GM18505 (cell line): ENCODE data around the gene PDGFB.

Experiments
- ATAC-seq: cut with Tn5 transposase; IDR thresholded peaks from one replicate; pipeline ENCODE4 v1.9.1; 2021; ENCODE audit not compliant: unreplicated experiment
- POLR2A ChIP-seq: IDR thresholded peaks from 4 replicates; pipeline ENCODE4 v1.6.1; 2011; ENCODE audit warnings: borderline replicate concordance; ENCODE audit not compliant: insufficient read depth, insufficient read length; ENCODE audit errors: extremely low read depth

The PDGFB gene

GRCh38 chr22:39244496-39245129, at the start of gene PDGFB:
PDGFB (minus strand) TSS chr22:39244982; CDS start chr22:39243963, 1,019 bp downstream.
- no peak for ATAC-seq

DNA sequence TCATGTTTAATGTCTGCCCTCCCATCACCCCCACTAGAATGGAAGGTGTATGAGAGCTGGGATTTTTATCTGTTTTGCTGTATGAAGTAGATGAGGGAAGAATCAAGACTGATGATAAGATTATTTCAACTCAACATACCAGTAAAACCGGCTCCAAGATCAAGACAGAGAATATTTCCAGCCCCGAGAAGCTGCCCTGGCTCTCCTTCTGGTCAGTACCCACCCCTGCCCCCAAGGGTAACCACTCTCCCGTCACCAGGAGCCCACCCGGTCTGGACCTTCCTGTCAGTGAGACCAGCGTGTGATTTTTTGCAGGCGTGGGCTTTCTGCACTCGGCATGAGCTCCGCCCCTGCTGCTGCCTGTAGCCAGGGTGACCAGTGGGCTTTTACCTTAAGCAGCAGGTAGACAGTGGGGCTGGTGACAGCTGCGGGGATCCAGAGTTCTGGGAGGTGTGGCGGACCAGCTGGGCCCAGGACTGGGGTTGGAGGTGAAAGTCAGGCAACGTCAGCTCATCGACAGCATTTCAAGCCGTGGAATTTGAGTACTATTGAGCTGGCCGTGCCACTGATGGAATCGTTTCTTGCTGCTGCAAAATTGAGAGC, 49.1 kb upstream of the PDGFB start:
- ATAC-seq: no peak
- no peak for TF ChIP-seq POLR2A

More at GRCh38 chr22:39244496-39245129, at the start of gene PDGFB:
- TF ChIP-seq POLR2A: no peak

DNA sequence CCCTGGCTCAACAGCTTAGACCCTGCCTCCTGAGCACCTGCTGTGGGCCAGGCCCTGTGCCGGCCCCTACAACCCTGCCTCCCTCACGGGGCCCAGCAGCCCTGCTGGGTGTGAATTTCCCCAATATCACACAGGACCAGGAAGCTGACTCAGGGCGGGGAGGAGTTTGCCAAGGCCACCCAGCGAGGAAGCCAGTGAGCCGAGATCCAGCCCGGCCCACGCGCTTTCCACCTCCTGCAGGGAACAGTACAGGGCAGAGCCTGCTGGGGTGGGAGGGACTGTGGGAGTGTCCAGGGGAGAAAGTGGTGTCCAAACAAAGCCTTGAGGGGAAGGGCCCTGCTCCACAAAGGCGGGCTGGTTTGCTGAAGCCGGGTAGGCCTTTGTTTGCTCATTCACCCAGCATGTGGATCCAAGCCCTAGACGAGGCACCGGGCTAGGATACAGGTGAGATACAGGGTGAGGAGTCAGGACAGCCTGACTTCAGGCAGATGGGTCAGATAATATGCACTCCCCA, 47.8 kb upstream of the PDGFB start:
- TF ChIP-seq POLR2A: no peak
- ATAC-seq: no peak

GRCh38 chr22:39292031-39292462, 47.3 kb upstream of the PDGFB start:
- TF ChIP-seq POLR2A: no peak

GRCh38 chr22:39291523-39291922, 46.7 kb upstream of the PDGFB start:
- TF ChIP-seq POLR2A: no peak
- ATAC-seq: no peak

More at GRCh38 chr22:39292031-39292462, 47.3 kb upstream of the PDGFB start:
- ATAC-seq: no peak

- no peak for TF ChIP-seq POLR2A
- no peak for ATAC-seq
Measured at GRCh38 chr22:39290724-39291161, 46.0 kb upstream of the PDGFB start.

GRCh38 chr22:39289975-39290720, 45.4 kb upstream of the PDGFB start:
- TF ChIP-seq POLR2A: no peak

GRCh38 chr22:39289533-39289932, 44.8 kb upstream of the PDGFB start:
- no peak for ATAC-seq
- no peak for TF ChIP-seq POLR2A

More at GRCh38 chr22:39289975-39290720, 45.4 kb upstream of the PDGFB start:
- ATAC-seq: no peak

- no peak for ATAC-seq
- TF ChIP-seq POLR2A: no peak
Measured at GRCh38 chr22:39288135-39288898, 43.5 kb upstream of the PDGFB start.

GRCh38 chr22:39287076-39287725, 42.4 kb upstream of the PDGFB start:
- TF ChIP-seq POLR2A: no peak
- ATAC-seq: no peak

- TF ChIP-seq POLR2A: no peak
- ATAC-seq: no peak
Measured at GRCh38 chr22:39284983-39285382, 40.2 kb upstream of the PDGFB start.

GRCh38 chr22:39284142-39284980, 39.6 kb upstream of the PDGFB start:
- no peak for ATAC-seq
- no peak for TF ChIP-seq POLR2A
